ENCODE results near the gene TRAK1. TPM values are rescaled to one million over a fixed set of nuclear protein-coding genes. Genes with fewer than 3 reads are reported as not detected.

TRAK1 gene
- total and polyA plus RNA-seq, 4 donors: 18.2 to 65.4 (median 32.5) TPM

GRCh38 chr3:42182555-42182954 is 91.4 kb downstream of the TRAK1 start:
- H3K27me3 ChIP-seq (ENCODE audit: control insufficient read depth in 3 of 3, insufficient read depth in 3 of 3, low read length in 2 of 3): no peaks in the 10 kb centered on the region
- WGBS, 2 donors: 39 to 53% methylated on average over 3 of the region's 3 CpGs
- H3K4me3 ChIP-seq: no peak overlapping the region
- H3K9ac ChIP-seq (ENCODE audit: insufficient read depth in 1 of 2, low read length in 2 of 2): no peak overlapping the region
- DNase-seq (no peak), ATAC-seq (ENCODE audit: insufficient read depth, low FRiP score) (no peak)
- H3K4me1 ChIP-seq (ENCODE audit: control insufficient read depth in 5 of 5, insufficient read depth in 5 of 5, low read length in 5 of 5): peaks cover 0 to 9% (median 4%) of the 10 kb centered on the region in 5 donors
- peak overlapping the region; percentile 23 to 28 for H3K27ac ChIP-seq (ENCODE audit: low read depth in 1 of 2, low read length in 1 of 2)
- no peaks in the 10 kb centered on the region for H3K9me3 ChIP-seq (ENCODE audit: control insufficient read depth in 4 of 4, insufficient read depth in 3 of 4, low read length in 3 of 4)
- TF ChIP-seq CTCF (IDR thresholded peaks at IDR 0.05; ENCODE audit: control extremely low read depth, extremely low read depth): no peak
- peaks cover 0 to 8% (median 6%) of the 10 kb centered on the region in 4 donors for H3K36me3 ChIP-seq (ENCODE audit: control insufficient read depth in 4 of 4, insufficient read depth in 4 of 4, low read length in 4 of 4)

DNA sequence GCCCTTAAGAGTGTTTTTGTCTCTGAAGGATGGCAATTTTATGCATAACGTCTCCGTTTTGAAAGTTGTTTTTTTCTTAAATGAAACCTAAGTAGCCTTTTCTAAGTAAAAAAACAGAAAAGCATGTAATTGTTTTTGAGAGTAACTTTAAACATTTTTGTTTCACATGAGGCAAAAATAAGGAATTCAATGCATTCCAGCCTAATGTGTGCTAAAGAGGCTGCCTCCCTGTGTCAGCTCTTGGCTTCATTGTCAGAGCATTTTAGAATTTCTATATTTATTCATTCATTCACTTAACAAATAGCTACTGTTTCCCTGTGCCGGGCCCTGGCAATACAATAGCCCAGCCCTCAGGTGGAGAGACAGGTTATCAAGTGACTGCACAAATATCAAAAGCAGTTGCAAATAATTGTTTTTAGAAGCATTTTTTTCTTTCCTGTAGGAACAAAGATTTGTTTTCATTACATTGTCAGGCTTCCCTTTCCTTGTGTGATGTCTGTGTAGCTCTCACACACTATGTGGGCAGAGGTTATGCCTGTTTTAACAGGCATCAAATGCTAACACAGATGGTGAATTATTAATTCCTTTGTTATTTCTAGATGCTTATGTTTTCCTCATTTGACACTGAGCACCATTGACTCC is 93.0 kb downstream of the TRAK1 start:
- WGBS, 2 donors: 80 to 91% methylated on average over 3 of the region's 3 CpGs
- no peak for TF ChIP-seq CTCF (IDR thresholded peaks at IDR 0.05; ENCODE audit: control extremely low read depth, extremely low read depth)
- Histone ChIP-seq H3K9ac (ENCODE audit: insufficient read depth in 1 of 2, low read length in 2 of 2) (no peak overlapping the region), H3K27me3 (ENCODE audit: control insufficient read depth in 3 of 3, insufficient read depth in 3 of 3, low read length in 2 of 3) (no peaks in the 10 kb centered on the region), H3K4me1 (ENCODE audit: control insufficient read depth in 5 of 5, insufficient read depth in 5 of 5, low read length in 5 of 5) (peaks cover 0 to 8% (median 7%) of the 10 kb centered on the region in 5 donors), H3K36me3 (ENCODE audit: control insufficient read depth in 4 of 4, insufficient read depth in 4 of 4, low read length in 4 of 4) (peaks cover 0 to 9% (median 6%) of the 10 kb centered on the region in 4 donors), H3K9me3 (ENCODE audit: control insufficient read depth in 4 of 4, insufficient read depth in 3 of 4, low read length in 3 of 4) (no peaks in the 10 kb centered on the region), H3K27ac (ENCODE audit: low read depth in 1 of 2, low read length in 1 of 2) (no peak overlapping the region), H3K4me3 (no peak overlapping the region)
- ATAC-seq (ENCODE audit: insufficient read depth, low FRiP score): no peak
- DNase-seq: no peak

GRCh38 chr3:42184651-42185443 is 93.7 kb downstream of the TRAK1 start:
- no peak for DNase-seq
- Histone ChIP-seq H3K9ac (ENCODE audit: insufficient read depth in 1 of 2, low read length in 2 of 2) (no peak overlapping the region), H3K27me3 (ENCODE audit: control insufficient read depth in 3 of 3, insufficient read depth in 3 of 3, low read length in 2 of 3) (no peaks in the 10 kb centered on the region), H3K27ac (ENCODE audit: low read depth in 1 of 2, low read length in 1 of 2) (no peak overlapping the region), H3K4me1 (ENCODE audit: control insufficient read depth in 5 of 5, insufficient read depth in 5 of 5, low read length in 5 of 5) (peaks cover 0 to 6% (median 0%) of the 10 kb centered on the region in 5 donors), H3K4me3 (no peak overlapping the region), H3K9me3 (ENCODE audit: control insufficient read depth in 4 of 4, insufficient read depth in 3 of 4, low read length in 3 of 4) (no peaks in the 10 kb centered on the region), H3K36me3 (ENCODE audit: control insufficient read depth in 4 of 4, insufficient read depth in 4 of 4, low read length in 4 of 4) (peaks cover 0 to 11% (median 6%) of the 10 kb centered on the region in 4 donors)
- no peak for TF ChIP-seq CTCF (IDR thresholded peaks at IDR 0.05; ENCODE audit: control extremely low read depth, extremely low read depth)
- no peak for ATAC-seq (ENCODE audit: insufficient read depth, low FRiP score)
- 90 to 95% methylated on average over 23 of the region's 23 CpGs for WGBS, 2 donors

Data from lung (tissue), 12 donors.